HL-60 (cell line): Measurements from ENCODE around the gene KLHL21.
"Not testable (repeated sequence)": the region's sequence is repeated elsewhere in the genome, so short reads cannot be mapped to it uniquely, and the experiment has no call there.

Experiments
- DNase-seq, 2 experiments: peaks; one replicate each; pipeline ENCODE4 v3.0.0-alpha.2; 2010 to 2020; ENCODE audit warnings: low read depth in 1 of 2, low spot score in 1 of 2
- H3K27ac ChIP-seq: fragments of 250-450 bp; sonication (Bioruptor Pico); replicated peaks from 2 replicates; pipeline ENCODE4 v1.5.1; 2020; ENCODE audit warnings: mild to moderate bottlenecking, moderate library complexity
- H3K27me3 ChIP-seq: fragments of 250-450 bp; sonication (Bioruptor Pico); 2 replicates; pipeline ENCODE4 v1.5.1; 2021; ENCODE audit warnings: mild to moderate bottlenecking, moderate library complexity; ENCODE audit not compliant: insufficient read depth, poor library complexity, severe bottlenecking
- H3K4me3 ChIP-seq: replicated peaks from 2 replicates; pipeline ENCODE4 v1.5.1; 2011; ENCODE audit warnings: mild to moderate bottlenecking, control low read depth, low read length; ENCODE audit not compliant: insufficient read depth
- CTCF ChIP-seq: IDR thresholded peaks from one replicate; pipeline ENCODE4 v1.5.1; 2011; ENCODE audit warnings: low read length, control low read depth, inconsistent platforms; ENCODE audit not compliant: insufficient read depth
- GABPA ChIP-seq: IDR thresholded peaks from 2 replicates; pipeline ENCODE4 v1.6.1; 2012; ENCODE audit warnings: low read depth
- POLR2AphosphoS5 ChIP-seq: IDR thresholded peaks from 2 replicates; pipeline ENCODE4 v1.6.1; 2012; ENCODE audit warnings: low read depth
- REST ChIP-seq: IDR thresholded peaks from 2 replicates; pipeline ENCODE4 v1.6.1; 2012; ENCODE audit warnings: low read depth; ENCODE audit not compliant: insufficient replicate concordance
- SPI1 ChIP-seq: IDR thresholded peaks from 2 replicates; pipeline ENCODE4 v1.6.1; 2012; ENCODE audit warnings: low read depth, mild to moderate bottlenecking, borderline replicate concordance

Gene KLHL21

GRCh38 chr1:6570100-6570499 is 32.6 kb downstream of the KLHL21 start:
- H3K27ac ChIP-seq = no peak overlapping the region
- no peak for TF ChIP-seq POLR2AphosphoS5
- peaks cover 4% of the 10 kb centered on the region for H3K27me3 ChIP-seq
- no peak for DNase-seq
- no peak overlapping the region for H3K4me3 ChIP-seq

- no peak for TF ChIP-seq POLR2AphosphoS5
- no peak for TF ChIP-seq GABPA
- Histone ChIP-seq H3K27ac (no peak overlapping the region), H3K4me3 (no peak overlapping the region), H3K27me3 (peaks cover 4% of the 10 kb centered on the region)
- no peak for DNase-seq
Measured at GRCh38 chr1:6569033-6569432, 33.6 kb downstream of the KLHL21 start.

GRCh38 chr1:6560267-6560666 is 42.4 kb downstream of the KLHL21 start:
- peaks cover 1% of the 10 kb centered on the region for H3K27me3 ChIP-seq
- DNase-seq = no peak
- no peak overlapping the region for H3K27ac ChIP-seq
- H3K4me3 ChIP-seq = no peak overlapping the region
- TF ChIP-seq REST (no peak), POLR2AphosphoS5 (no peak), CTCF (no peak), GABPA (no peak), SPI1 (no peak)

- DNase-seq, H3K27ac ChIP-seq, H3K27me3 ChIP-seq, H3K4me3 ChIP-seq: not testable (repeated sequence)
Measured at GRCh38 chr1:6559161-6559560, 43.5 kb downstream of the KLHL21 start.

GRCh38 chr1:6557597-6557996 is 45.1 kb downstream of the KLHL21 start:
- no peak for DNase-seq
- no peaks in the 10 kb centered on the region for H3K27me3 ChIP-seq
- TF ChIP-seq CTCF (no peak), SPI1 (no peak), REST (no peak), POLR2AphosphoS5 (no peak), GABPA (no peak)
- no peak overlapping the region for H3K27ac ChIP-seq
- H3K4me3 ChIP-seq = no peak overlapping the region
